ENCODE results near the gene MYZAP. TPM values are rescaled to one million over a fixed set of nuclear protein-coding genes. Genes with fewer than 3 reads are reported as not detected.

The MYZAP gene
- total and polyA plus RNA-seq, 2 of the 8 experiments (the other 6 are each of a cell fraction or from before 2014, with no cell fraction given), result 0.41 to 0.65 TPM

- TF ChIP-seq SIN3A (conservative IDR thresholded peaks at IDR 0.05 in 1 of 2, IDR thresholded peaks at IDR 0.05 in 1 of 2; ENCODE audit: low read depth in 1 of 2, low read length in 2 of 2) (no peak), CREB1 (IDR thresholded peaks at IDR 0.05) (no peak), CBX8 (IDR thresholded peaks at IDR 0.05; ENCODE audit: borderline replicate concordance, low read depth, low read length) (no peak), KDM5A (IDR thresholded peaks at IDR 0.05; ENCODE audit: low read length) (no peak)
Measured at GRCh38 chr15:57561041-57561711, 30.5 kb upstream of the MYZAP start (continued).

Measured in H1 (cell line).